ENCODE measurements around the gene AOPEP.
A peak's percentile ranks its signal among the peaks of the same experiment; 100 is the strongest.

AOPEP gene

GRCh38 chr9:95105519-95106287, 379.2 kb downstream of the AOPEP start:
- no peak for DNase-seq

- no peak for DNase-seq
These were observed 380.7 kb downstream of the AOPEP start for GRCh38 chr9:95107001-95107749.

DNA sequence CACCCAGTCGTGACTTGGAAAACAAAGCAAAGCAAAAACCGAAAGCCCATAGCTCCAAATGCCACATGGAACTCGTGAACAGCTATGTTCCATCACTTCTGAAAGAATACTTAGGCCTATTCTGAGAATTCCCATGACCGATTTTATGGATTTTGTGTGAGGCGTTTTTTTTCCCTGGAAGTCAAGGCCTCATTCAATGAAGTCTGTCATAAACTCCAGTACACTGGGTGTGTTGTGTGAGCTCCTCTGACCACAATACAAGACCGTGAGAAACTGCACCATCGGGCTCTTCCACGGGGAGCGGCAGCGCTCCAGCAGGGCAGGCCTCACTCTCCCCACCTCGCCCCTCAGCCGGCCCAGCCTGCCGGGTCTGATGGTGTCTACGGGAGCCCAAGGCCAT, 381.5 kb downstream of the AOPEP start:
- DNase-seq: no peak

- DNase-seq: no peak
These were observed 382.3 kb downstream of the AOPEP start for GRCh38 chr9:95108777-95109176.

DNA sequence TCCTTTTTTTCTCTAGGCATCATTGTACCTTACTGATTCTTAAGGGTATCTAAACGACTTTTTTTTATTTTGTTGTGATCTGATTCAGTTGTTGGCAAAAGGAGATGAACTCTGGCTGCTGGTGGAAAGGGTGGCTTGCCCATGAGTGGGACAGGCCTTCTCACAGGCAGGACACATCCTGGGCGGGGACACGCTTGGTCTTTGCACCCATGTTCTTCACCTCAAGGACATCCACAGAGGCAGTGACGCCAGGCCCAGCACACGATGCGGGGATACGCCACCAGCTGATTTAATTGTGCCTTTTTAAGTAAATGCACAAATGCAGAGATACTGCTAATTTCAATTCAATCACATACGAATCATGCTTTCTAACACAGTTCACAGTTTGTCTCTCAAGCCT, 383.0 kb downstream of the AOPEP start:
- DNase-seq: no peak

GRCh38 chr9:95110921-95111525, 384.5 kb downstream of the AOPEP start:
- DNase-seq: no peak

GRCh38 chr9:95111716-95112115, 385.2 kb downstream of the AOPEP start:
- DNase-seq: no peak

DNA sequence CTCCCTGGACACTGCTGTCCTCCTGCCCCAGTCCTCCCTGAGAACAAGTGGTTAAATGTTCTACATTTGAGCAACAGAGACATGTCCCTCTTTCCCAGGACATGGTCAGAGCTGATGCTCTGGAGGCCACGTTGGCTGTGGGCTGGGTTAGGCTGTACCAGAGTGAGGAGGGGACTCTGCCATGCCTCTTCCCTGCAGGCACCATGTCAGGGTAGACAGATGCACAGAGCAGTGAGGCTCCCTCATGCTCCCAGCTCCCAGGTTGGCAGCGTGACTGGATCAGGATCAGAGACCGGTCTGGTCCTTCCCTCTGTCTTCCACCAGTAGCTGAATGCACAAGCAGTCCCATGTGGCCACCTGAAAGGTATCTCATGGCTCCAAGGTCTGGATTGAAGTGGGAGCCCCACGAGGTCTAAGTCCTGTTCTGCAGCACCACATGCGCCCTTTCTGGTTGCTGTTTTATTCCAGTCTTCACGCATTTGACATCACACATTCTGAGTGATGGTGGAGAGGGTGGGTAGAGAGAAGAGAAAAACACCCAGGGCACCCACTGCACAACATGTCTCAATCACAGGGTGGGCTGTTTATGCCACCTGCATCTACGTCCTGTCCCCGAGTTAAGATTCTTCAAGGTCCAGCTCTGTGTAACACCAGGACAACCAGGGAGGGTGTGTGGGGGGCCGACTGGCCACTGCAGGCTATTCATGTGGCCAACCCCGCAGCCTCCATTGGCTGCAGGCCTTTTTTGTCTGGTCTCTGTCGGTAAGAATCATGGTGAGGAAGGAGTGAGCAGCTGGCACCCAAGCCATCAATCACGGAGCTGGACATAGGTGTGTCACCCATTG, 386.2 kb downstream of the AOPEP start:
- DNase-seq: no peak

DNA sequence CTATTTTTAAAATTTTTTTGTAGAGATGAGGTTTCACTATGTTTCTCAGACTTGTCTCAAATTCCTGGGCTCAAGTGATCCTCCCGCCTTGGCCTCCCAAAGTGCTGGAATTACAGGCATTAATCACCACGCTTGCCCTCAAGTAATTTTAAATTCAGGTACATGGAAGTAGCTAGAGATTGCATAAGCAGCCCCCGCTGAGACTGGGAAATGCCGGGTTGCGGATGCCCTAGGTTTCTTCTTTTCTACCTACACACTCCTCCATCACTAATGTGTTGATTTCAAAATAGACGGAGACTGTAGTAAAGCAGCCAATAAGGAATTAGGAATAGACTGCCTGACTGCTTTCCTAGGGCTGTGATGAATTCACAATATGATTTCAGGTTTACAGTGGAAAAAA, 388.6 kb downstream of the AOPEP start:
- no peak for DNase-seq

DNA sequence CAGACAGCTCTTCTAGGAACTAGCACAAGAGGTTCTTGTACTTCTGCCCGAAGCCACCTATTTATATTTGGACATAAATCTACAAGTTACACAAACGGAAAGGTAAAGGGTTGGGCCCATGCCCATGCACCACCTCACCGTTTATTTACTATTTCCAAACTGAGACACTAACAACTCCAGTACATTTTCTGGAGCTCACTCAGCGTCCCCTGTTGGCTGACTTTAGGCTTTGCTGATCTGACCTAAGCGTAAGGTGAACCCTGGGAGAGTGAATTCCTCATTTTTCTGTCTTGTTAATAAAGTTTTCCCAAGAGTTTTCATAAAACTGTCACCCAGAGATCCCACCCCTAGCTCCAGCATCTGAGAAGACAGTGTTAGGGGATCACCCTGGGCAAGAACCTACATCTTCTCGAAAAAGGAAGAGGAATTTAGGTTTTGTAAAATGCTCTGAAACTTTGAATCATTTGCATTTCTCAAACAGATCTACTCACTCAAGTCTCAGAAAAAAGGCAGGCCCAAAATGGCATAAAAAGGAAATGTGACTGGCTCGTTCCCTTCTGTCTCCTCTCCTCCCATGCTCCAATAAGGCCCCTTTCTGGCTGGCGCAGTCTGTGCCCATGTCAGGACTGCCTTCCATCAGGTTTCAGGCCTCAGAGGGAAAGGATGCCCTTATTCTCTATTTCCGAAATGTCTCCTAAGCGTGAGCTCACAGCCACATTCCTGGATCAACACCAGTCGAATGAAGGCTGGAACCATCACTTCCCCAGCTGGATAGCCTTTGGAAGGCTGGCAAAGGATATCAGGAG, 389.7 kb downstream of the AOPEP start:
- no peak for DNase-seq

DNA sequence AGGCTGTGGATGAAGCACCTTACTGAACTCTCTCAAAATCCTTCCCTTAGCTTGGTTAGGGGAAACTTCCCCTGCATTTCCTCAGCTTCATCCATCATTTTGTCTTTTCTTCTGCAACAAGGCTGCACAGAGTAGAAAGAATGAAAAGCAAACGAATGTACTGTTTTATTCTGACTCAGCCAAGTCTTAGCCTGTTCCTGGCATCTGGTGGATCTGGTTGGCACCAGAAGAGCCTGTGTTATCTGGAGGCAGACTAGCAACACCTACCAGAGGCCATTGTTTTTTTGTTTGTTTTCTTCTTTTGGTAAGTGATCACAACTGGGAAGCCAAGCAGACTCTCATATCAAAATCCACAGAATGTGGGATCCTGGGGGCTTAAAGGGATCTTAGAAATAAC, 390.3 kb downstream of the AOPEP start:
- no peak for DNase-seq

GRCh38 chr9:95118596-95118995, 392.1 kb downstream of the AOPEP start:
- no peak for DNase-seq

GRCh38 chr9:95120781-95121370, 394.4 kb downstream of the AOPEP start:
- no peak for DNase-seq

DNA sequence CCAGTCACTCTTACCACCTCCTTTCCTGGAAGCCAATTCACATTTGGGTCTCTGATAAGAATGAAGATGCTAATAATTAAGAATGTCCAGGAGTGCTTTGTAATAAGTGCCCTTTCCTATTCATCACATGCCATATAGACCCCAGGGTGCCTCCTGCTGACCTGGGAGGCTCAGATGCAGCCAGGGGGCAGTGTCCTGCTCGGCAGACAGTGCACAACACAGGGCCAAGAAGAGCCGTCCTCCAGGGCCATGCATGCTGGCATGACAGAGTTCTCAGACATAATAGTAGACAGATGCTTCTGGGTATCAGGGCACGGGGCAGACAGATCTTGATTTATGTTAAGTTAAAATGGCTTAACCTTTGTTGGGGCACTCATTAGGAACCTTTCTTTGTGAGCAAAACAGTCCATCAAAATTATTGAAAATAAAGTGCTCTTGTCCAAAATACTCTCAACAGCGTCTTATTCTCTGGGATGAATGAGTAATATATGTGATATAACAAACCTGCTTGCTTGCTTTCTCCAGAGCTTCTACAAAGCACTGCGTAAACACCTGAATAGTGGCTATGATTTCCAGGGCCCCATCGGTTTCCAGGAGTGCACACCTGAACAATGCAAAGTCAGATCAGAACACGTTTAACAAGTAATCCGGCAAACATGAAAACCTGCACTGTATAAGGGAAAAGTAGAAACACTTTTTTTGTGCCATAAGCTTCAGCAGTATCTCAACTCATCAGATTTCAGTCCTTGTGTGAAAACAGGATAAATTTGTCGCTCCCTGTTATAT, 398.3 kb downstream of the AOPEP start:
- DNase-seq: no peak

GRCh38 chr9:95125652-95126051, 399.2 kb downstream of the AOPEP start:
- DNase-seq: no peak

DNA sequence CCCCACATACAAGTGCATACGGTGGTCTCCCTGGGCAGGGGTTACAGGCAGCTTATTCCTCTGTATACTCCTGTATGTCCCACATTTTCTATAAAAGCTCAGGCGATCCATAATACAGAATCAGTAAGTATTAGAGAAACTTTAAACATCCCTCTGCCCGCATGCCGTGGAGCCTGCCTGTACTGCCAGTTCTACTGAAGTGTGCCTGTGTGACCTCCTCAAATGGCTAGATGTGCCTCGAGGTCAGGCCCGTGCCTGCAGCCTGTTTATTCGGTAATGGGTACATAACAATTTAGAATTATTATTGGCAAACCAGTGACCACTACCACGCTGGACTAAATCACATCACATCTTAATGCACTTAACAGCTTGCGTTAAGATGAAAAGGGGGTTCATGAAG, 400.2 kb downstream of the AOPEP start:
- no peak for DNase-seq

DNA sequence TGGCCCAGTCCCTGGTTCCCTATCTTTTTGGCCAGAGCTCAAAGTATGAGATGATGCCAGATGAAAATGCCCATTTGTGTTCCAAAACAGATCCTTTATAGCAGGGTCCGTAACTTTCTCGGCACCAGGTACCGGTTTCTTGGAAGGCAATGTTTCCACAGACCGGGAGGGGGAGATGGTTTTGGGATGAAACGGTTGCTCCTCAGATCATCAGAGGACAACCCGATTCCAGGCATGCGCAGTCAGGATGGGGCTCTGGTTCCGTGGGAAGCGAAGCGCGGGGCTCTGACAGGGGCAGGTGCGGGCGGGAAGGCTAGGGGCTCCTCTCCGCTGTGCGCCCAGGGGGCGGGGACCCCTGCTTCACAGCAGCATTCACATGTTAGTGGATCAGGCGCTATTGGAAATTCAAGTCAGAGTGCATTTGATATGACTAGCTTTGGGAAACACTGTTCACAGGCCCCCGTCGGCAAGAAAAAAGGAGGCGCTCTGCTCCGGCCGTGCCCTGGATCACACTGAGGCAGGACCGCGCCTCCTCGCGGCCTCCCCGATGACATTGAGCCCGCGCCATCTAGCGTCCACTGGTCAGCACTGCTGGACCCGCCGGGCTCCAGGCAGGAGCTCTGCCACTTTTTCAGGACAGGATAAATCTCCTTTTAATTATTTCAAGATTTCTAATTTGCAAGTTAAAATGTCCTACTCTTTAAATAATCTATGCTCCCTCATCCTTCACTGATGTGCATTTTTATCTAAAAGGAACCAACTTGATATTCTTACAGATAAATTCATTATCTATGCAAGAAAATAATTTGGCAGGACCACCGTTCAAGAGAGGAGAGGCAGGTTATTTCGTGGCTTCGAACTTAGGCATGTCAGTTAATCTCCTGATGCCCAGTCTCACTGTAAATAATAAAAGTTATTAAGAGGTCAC, 401.0 kb downstream of the AOPEP start:
- peak; percentile 72 for DNase-seq

- DNase-seq: no peak
These were observed 401.7 kb downstream of the AOPEP start for GRCh38 chr9:95128177-95128524.

DNA sequence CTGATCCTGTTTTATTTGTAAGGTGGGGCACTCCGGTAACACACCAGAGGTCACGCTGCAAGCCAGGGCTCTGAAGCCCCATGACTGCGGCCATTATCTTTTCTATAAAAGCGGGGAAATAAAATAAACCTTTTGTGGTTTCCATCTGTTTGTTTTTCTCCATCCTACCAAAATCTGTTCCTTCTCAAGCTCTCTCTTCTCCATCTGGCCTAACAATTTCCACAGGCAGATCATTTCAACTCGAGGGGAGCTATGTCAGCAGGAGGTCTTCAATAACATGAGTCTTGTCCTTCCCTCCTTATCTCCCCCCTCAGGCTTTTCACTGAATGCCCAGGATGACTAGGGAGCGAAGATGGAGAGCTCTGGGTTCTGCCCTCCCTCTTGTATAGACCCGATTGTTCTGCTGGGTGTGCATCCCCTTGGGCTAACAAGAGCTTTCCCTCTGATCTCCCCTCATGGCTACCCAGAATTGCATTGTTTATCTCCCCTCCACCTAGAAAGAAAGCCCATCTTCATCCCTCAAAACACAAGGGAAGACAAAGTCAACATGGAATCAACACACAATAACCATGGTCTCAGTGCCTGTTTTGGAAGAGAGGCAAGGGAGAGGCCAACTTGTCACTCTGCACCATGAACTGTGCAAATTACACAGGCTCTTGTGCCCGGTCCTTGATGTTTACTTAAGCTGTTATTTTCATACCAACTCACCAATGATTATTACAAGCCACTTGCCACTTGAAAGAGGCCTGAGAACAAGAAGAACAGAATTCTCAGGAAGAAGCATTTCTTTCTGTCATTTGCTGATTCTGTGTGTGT, 403.2 kb downstream of the AOPEP start:
- no peak for DNase-seq
